ENCODE data around the gene WDR70.

DNA sequence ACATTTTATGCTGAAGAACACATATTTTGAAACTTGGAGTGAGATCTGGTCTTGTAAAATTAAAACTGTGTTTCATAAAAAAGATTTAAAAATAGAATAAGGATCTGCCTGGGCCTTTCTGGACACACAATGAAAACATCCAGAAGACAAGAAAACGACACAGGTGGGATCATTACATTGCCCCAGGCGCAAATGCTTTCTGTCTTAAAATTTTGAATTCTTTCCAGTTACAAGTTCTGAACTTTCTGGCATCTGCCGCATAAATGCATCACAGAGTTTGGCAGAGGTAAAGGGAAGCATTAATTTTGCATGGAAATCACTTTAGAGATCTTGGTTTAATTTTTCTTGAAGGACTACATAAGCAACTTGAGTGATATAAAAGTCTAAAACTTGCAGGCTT, 219.6 kb downstream of the WDR70 start:
- TF ChIP-seq, protein P1, sequence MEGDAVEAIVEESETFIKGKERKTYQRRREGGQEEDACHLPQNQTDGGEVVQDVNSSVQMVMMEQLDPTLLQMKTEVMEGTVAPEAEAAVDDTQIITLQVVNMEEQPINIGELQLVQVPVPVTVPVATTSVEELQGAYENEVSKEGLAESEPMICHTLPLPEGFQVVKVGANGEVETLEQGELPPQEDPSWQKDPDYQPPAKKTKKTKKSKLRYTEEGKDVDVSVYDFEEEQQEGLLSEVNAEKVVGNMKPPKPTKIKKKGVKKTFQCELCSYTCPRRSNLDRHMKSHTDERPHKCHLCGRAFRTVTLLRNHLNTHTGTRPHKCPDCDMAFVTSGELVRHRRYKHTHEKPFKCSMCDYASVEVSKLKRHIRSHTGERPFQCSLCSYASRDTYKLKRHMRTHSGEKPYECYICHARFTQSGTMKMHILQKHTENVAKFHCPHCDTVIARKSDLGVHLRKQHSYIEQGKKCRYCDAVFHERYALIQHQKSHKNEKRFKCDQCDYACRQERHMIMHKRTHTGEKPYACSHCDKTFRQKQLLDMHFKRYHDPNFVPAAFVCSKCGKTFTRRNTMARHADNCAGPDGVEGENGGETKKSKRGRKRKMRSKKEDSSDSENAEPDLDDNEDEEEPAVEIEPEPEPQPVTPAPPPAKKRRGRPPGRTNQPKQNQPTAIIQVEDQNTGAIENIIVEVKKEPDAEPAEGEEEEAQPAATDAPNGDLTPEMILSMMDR (IDR thresholded peaks at IDR 0.05): no peak
- no peak for TF ChIP-seq POLR2A (IDR thresholded peaks at IDR 0.05)
